HepG2 (cell line): ENCODE results near the gene IQSEC1. TPM values are rescaled to one million over a fixed set of nuclear protein-coding genes. Genes with fewer than 3 reads are reported as not detected.

ENCODE experiments used
- DNMT1 ChIP-seq: sonication (generic); formaldehyde crosslinking; IDR thresholded peaks from 2 replicates; pipeline ENCODE4 v1.5.1; 2020; ENCODE audit warnings: mild to moderate bottlenecking, missing genetic modification reagents
- EHMT2 ChIP-seq: fragments of 200-600 bp; sonication (generic); IDR thresholded peaks from 2 replicates; pipeline ENCODE4 v1.7.0; 2017; ENCODE audit warnings: antibody characterized with exemption, low read depth, low read length, borderline replicate concordance
- GABPA ChIP-seq, 2 experiments: IDR thresholded peaks; 2 replicates each; pipeline ENCODE4 v1.6.1; 2011 to 2016; ENCODE audit warnings: low read depth in 2 of 2, low read length in 1 of 2, missing biosample characterization in 1 of 2, missing genetic modification characterization in 1 of 2
- GATAD2A ChIP-seq: IDR thresholded peaks from 2 replicates; pipeline ENCODE4 v1.6.1; 2016
- HDAC1 ChIP-seq: sonication (generic); formaldehyde crosslinking; IDR thresholded peaks from 2 replicates; pipeline ENCODE4 v1.5.1; 2020; ENCODE audit warnings: mild to moderate bottlenecking, missing genetic modification reagents
- MIER2 ChIP-seq: IDR thresholded peaks from 2 replicates; pipeline ENCODE4 v1.6.1; 2016; ENCODE audit warnings: missing biosample characterization, missing genetic modification reagents
- MLLT10 ChIP-seq: sonication (generic); formaldehyde crosslinking; IDR thresholded peaks from 2 replicates; pipeline ENCODE4 v1.4.0; 2020; ENCODE audit warnings: missing genetic modification reagents
- NFIC ChIP-seq: IDR thresholded peaks from 2 replicates; pipeline ENCODE4 v1.6.1; 2012; ENCODE audit warnings: mild to moderate bottlenecking, low read length, inconsistent platforms
- RARG ChIP-seq: sonication (generic); formaldehyde crosslinking; IDR thresholded peaks from 2 replicates; pipeline ENCODE4 v1.4.0; 2020; ENCODE audit warnings: low read depth, mild to moderate bottlenecking, missing genetic modification reagents
- RERE ChIP-seq: IDR thresholded peaks from 2 replicates; pipeline ENCODE4 v1.6.1; 2016; ENCODE audit warnings: low read depth, missing genetic modification reagents, missing compliant biosample characterization
- SP2 ChIP-seq: sonication (generic); formaldehyde crosslinking; IDR thresholded peaks from 2 replicates; pipeline ENCODE4 v1.5.1; 2020; ENCODE audit warnings: mild to moderate bottlenecking, missing genetic modification reagents
- ZFX ChIP-seq: sonication (generic); formaldehyde crosslinking; IDR thresholded peaks from 2 replicates; pipeline ENCODE4 v1.4.0; 2020; ENCODE audit warnings: mild to moderate bottlenecking, low read depth, missing genetic modification reagents, moderate library complexity
- ZNF224 ChIP-seq: sonication (generic); formaldehyde crosslinking; IDR thresholded peaks from 2 replicates; pipeline ENCODE4 v1.5.0; 2020; ENCODE audit warnings: mild to moderate bottlenecking, missing genetic modification reagents
- ZNF280D ChIP-seq: sonication (generic); formaldehyde crosslinking; IDR thresholded peaks from 2 replicates; pipeline ENCODE4 v1.5.1; 2020; ENCODE audit warnings: mild to moderate bottlenecking, missing genetic modification reagents
- ZNF383 ChIP-seq: sonication (generic); formaldehyde crosslinking; IDR thresholded peaks from 2 replicates; pipeline ENCODE4 v1.4.0; 2020; ENCODE audit warnings: missing genetic modification reagents, mild to moderate bottlenecking, borderline replicate concordance
- ZNF513 ChIP-seq: sonication (generic); formaldehyde crosslinking; conservative IDR thresholded peaks from 2 replicates; pipeline ENCODE4 v1.5.0; 2020; ENCODE audit warnings: missing genetic modification reagents
- ZNF704 ChIP-seq: sonication (generic); formaldehyde crosslinking; IDR thresholded peaks from 2 replicates; pipeline ENCODE4 v1.8.1; 2023; ENCODE audit warnings: mild to moderate bottlenecking, inconsistent platforms, moderate library complexity, missing genetic modification reagents, borderline replicate concordance
- ZNF766 ChIP-seq: sonication (generic); formaldehyde crosslinking; IDR thresholded peaks from 2 replicates; pipeline ENCODE4 v1.5.0; 2020; ENCODE audit warnings: missing genetic modification reagents, borderline replicate concordance
- polyA plus RNA-seq, 8 experiments: library from polyadenylated mRNA; depleted of rRNA in 3 of 8; stranded (reverse) in 7 of 8; unstranded in 1 of 8; fragments of >200 nt; fragmentation: Illumina TruSeq in 4 of 8; extraction: Trizol in 4 of 8; gene quantifications; 2 replicates each; pipeline versions ENCODE4 v1.2.1 to v1.2.3, GENCODE V29; 2011 to 2016; ENCODE audit warnings: low read depth in 4 of 8, missing spikeins in 1 of 8, mixed read lengths in 1 of 8; ENCODE audit not compliant: insufficient read depth in 1 of 8
- total RNA-seq, 5 experiments: library from RNA; depleted of rRNA; stranded (reverse); fragments of >200 nt; fragmentation: Illumina TruSeq; extraction: Trizol; gene quantifications; 2 replicates each; pipeline ENCODE4 v1.2.3, GENCODE V29; 2016; ENCODE audit warnings: low read depth in 1 of 5

Gene IQSEC1
- total and polyA plus RNA-seq, 2 of the 13 experiments (the other 11 are each of a cell fraction or from before 2014, with no cell fraction given): 17.4 to 20.2 TPM

- no peak for TF ChIP-seq ZNF383
- no peak for TF ChIP-seq ZNF513 (CRISPR knock-in tag)
- TF ChIP-seq RARG: no peak
- TF ChIP-seq MIER2 (CRISPR knock-in tag): peak; percentile 45; the same call in 1 of the 2 replicates
- TF ChIP-seq ZNF766: no peak
- TF ChIP-seq GABPA (IDR thresholded peaks at IDR 0.05; ENCODE audit: low read depth, low read length): no peak
- TF ChIP-seq GABPA (CRISPR knock-in tag; IDR thresholded peaks at IDR 0.05; ENCODE audit: low read depth): peak; percentile 60
- TF ChIP-seq DNMT1: no peak
- TF ChIP-seq MLLT10 (CRISPR knock-in tag): no peak
- TF ChIP-seq GATAD2A (CRISPR knock-in tag): peak; percentile 70
- no peak for TF ChIP-seq ZNF704
- TF ChIP-seq ZNF224 (CRISPR knock-in tag): peak; percentile 65; the same call in 1 of the 2 replicates
- no peak for TF ChIP-seq ZNF280D
- TF ChIP-seq HDAC1 (CRISPR knock-in tag): peak; percentile 87
- TF ChIP-seq RERE (CRISPR knock-in tag): peak; percentile 48; the same call in 1 of the 2 replicates
- TF ChIP-seq NFIC: no peak
- no peak for TF ChIP-seq SP2 (CRISPR knock-in tag)
- no peak for TF ChIP-seq EHMT2
- peak; percentile 79 for TF ChIP-seq ZFX (CRISPR knock-in tag)
These were observed 78.4 kb downstream of the IQSEC1 start (continued) for GRCh38 chr3:12994607-12995388.
